Prostate gland (tissue), 2 donors: ENCODE data around the gene CEP20. TPM values are rescaled to one million over a fixed set of nuclear protein-coding genes. Genes with fewer than 3 reads are reported as not detected.
"Not testable (repeated sequence)": the region's sequence is repeated elsewhere in the genome, so short reads cannot be mapped to it uniquely, and the experiment has no call there.

ENCODE experiments used
- DNase-seq: peaks from one replicate; pipeline ENCODE4 v3.0.0-alpha.2; 2019; ENCODE audit warnings: low spot score
- H3K27ac ChIP-seq, 2 donors: fragments of 200-600 bp; sonication (generic); 2 replicates each; pipeline ENCODE4 v1.5.1; 2017 to 2019
- H3K27me3 ChIP-seq: fragments of 200-600 bp; sonication (generic); replicated peaks from 2 replicates; pipeline ENCODE4 v1.5.1; 2019; ENCODE audit not compliant: insufficient read depth
- H3K36me3 ChIP-seq, 2 donors: fragments of 200-600 bp; sonication (generic); 1 replicate in 1 of 2; 2 replicates in 1 of 2; pipeline versions ENCODE4 v1.5.1 to v1.8.1; 2017 to 2019
- H3K4me1 ChIP-seq: fragments of 200-600 bp; sonication (generic); replicated peaks from 2 replicates; pipeline ENCODE4 v1.5.1; 2019
- H3K4me3 ChIP-seq, 2 donors: fragments of 200-600 bp; sonication (generic); 2 replicates each; pipeline ENCODE4 v1.5.1; 2017 to 2019
- H3K9me3 ChIP-seq: fragments of 200-600 bp; sonication (generic); 2 replicates; pipeline ENCODE4 v1.5.1; 2017
- CTCF ChIP-seq, 4 experiments: fragments of 200-600 bp in 2 of 4; fragments of 450-650 bp in 2 of 4; sonication (generic) in 2 of 4; IDR thresholded peaks; 1 replicate in 3 of 4; 2 replicates in 1 of 4; pipeline ENCODE4 v1.5.1; 2016 to 2019; ENCODE audit warnings: antibody characterized with exemption in 4 of 4, mild to moderate bottlenecking in 2 of 4, moderate library complexity in 2 of 4
- POLR2A ChIP-seq: fragments of 450-650 bp; IDR thresholded peaks from one replicate; pipeline ENCODE4 v1.6.1; 2016; ENCODE audit warnings: antibody characterized with exemption, mild to moderate bottlenecking
- POLR2AphosphoS5 ChIP-seq: sonication (generic); formaldehyde crosslinking; IDR thresholded peaks from one replicate; pipeline ENCODE4 v1.6.1; 2017; ENCODE audit warnings: antibody characterized with exemption
- WGBS: methylation state at CpG from one replicate; pipeline ENCODE4 v1.1.5; 2018; 5-methylcytosine and 5-hydroxymethylcytosine counted together
- intact Hi-C: fragments of 100-400 bp; cut with DNase I; formaldehyde crosslinking; loops from one replicate; pipeline ENCODE4 v1.14.2; 2022
- total RNA-seq, 2 donors: library from RNA; depleted of rRNA; stranded (reverse); fragments of >200 nt; gene quantifications; one replicate each; pipeline ENCODE4 v1.1.0, GENCODE V29; 2016

Gene CEP20
- total RNA-seq, 2 donors from 2014 or later = 30.7 to 33.4 TPM

GRCh38 chr16:15846510-15846909 is 41.9 kb downstream of the CEP20 start:
- WGBS = 69% methylated on average over 4 of the region's 4 CpGs
- DNase-seq = no peak
- TF ChIP-seq POLR2A = no peak
- TF ChIP-seq CTCF (IDR thresholded peaks at IDR 0.05) = no peak
- TF ChIP-seq POLR2AphosphoS5 = no peak
- H3K27me3 ChIP-seq = no peaks in the 10 kb centered on the region
- H3K27ac ChIP-seq = no peak overlapping the region
- H3K4me3 ChIP-seq = no peak overlapping the region
- no peaks in the 10 kb centered on the region for H3K9me3 ChIP-seq
- H3K4me1 ChIP-seq = no peaks in the 10 kb centered on the region
- intact Hi-C loops = no loop called here
- H3K36me3 ChIP-seq = no peaks in the 10 kb centered on the region

- intact Hi-C loops = no loop called here
- H3K27me3 ChIP-seq = no peaks in the 10 kb centered on the region
- H3K4me1 ChIP-seq = no peaks in the 10 kb centered on the region
- TF ChIP-seq POLR2AphosphoS5 = no peak
- TF ChIP-seq POLR2A = no peak
- TF ChIP-seq CTCF (IDR thresholded peaks at IDR 0.05) = no peak
- no peaks in the 10 kb centered on the region for H3K9me3 ChIP-seq
- H3K27ac ChIP-seq = no peak overlapping the region
- no peak overlapping the region for H3K4me3 ChIP-seq
- 74% methylated on average over 10 of the region's 10 CpGs for WGBS
- DNase-seq = no peak
- no peaks in the 10 kb centered on the region for H3K36me3 ChIP-seq
Measured at GRCh38 chr16:15843635-15844279, 44.6 kb downstream of the CEP20 start.

GRCh38 chr16:15839204-15839603 is 49.2 kb downstream of the CEP20 start:
- H3K27me3 ChIP-seq, H3K4me3 ChIP-seq, H3K36me3 ChIP-seq, H3K9me3 ChIP-seq, H3K27ac ChIP-seq, H3K4me1 ChIP-seq, intact Hi-C loops, DNase-seq: not testable (repeated sequence)
- WGBS = 74% methylated on average over 8 of the region's 8 CpGs

DNA sequence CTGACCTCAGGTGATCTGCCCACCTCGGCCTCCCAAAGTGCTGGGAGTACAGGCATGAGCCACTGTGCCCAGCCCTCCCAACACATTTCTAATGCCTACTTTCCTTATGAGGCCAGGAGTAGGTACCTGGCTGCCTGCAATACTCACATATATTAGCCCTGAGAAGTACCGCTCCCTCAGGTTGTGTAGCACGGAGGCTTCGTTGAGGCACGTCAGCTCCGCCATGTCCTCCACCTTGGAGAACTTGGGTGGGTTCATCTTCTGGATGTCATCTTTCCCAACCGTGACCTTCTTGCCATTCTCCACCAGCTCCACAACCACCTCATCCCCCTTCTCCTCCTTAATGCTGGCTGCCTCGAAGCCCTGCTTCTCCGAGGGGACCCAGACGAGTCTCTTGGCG is 50.6 kb downstream of the CEP20 start:
- Histone ChIP-seq H3K4me3 (no peak overlapping the region), H3K36me3 (no peaks in the 10 kb centered on the region), H3K4me1 (no peaks in the 10 kb centered on the region), H3K27me3 (no peaks in the 10 kb centered on the region), H3K27ac (no peak overlapping the region), H3K9me3 (no peaks in the 10 kb centered on the region)
- TF ChIP-seq POLR2AphosphoS5 = no peak
- TF ChIP-seq POLR2A = no peak
- no peak for TF ChIP-seq CTCF (IDR thresholded peaks at IDR 0.05)
- WGBS = 84% methylated on average over 11 of the region's 11 CpGs
- DNase-seq = no peak
- intact Hi-C loops = no loop called here

DNA sequence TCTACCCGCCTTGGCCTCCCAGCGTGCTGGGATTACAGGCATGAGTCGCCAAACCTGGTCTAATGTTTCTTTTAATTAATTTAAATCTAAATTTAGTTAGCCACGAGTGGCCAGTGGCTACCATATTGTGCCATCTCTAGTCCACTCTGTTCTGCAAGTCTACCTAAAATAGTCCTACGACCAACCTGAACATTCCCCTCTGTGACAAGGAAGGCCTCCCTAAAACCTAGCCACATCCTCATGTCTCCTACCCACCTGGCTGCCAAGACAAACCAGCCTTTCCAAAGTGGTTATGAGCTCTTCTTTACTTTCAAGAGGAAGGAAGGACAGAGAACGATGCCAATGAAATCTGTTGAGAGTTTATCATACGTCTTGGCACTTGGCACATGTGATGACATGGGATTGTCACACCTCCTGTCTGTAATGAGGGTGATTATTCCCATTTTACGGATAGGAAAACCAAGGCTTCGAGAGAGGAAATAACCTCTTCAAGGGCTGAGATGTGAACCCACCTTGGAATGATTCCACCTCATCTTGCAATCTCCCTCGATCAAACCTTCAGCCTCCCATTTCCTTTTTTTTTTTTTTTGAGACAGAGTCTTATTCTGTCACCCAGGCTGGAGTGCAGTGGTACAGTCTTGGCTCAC is 51.3 kb downstream of the CEP20 start:
- no peaks in the 10 kb centered on the region for H3K27me3 ChIP-seq
- intact Hi-C loops = no loop called here
- no peaks in the 10 kb centered on the region for H3K36me3 ChIP-seq
- TF ChIP-seq POLR2A (no peak), POLR2AphosphoS5 (no peak), CTCF (IDR thresholded peaks at IDR 0.05) (no peak)
- no peak for DNase-seq
- WGBS = 75% methylated on average over 10 of the region's 10 CpGs
- no peaks in the 10 kb centered on the region for H3K4me1 ChIP-seq
- no peaks in the 10 kb centered on the region for H3K9me3 ChIP-seq
- no peak overlapping the region for H3K27ac ChIP-seq
- no peak overlapping the region for H3K4me3 ChIP-seq
